Heart left ventricle (tissue), 16 donors: ENCODE data around the gene KCNH8. TPM values are rescaled to one million over a fixed set of nuclear protein-coding genes. Genes with fewer than 3 reads are reported as not detected.
A peak's percentile ranks its signal among the peaks of the same experiment; 100 is the strongest.

ENCODE experiments used
- ATAC-seq, 4 donors: fragments of 200-7000 bp; cut with Tn5 transposase; one replicate each; pipeline ENCODE4 v1.9.1; 2020 to 2022; ENCODE audit warnings: moderate library complexity in 4 of 4, mild to moderate bottlenecking in 3 of 4, moderate number of reproducible peaks in 1 of 4
- DNase-seq, 5 donors: peaks; one replicate each; pipeline ENCODE4 v3.0.0-alpha.2; 2020
- H3K27ac ChIP-seq, 12 donors: fragments of 200-600 bp; sonication (generic) in 4 of 12; one replicate each; pipeline versions ENCODE4 v1.5.0 to v1.8.0; 2016 to 2022; ENCODE audit warnings: mild to moderate bottlenecking in 2 of 12
- H3K27me3 ChIP-seq, 9 donors: fragments of 200-600 bp; sonication (generic) in 2 of 9; one replicate each; pipeline versions ENCODE4 v1.5.1 to v1.8.0; 2016 to 2022; ENCODE audit warnings: mild to moderate bottlenecking in 3 of 9
- H3K36me3 ChIP-seq, 9 donors: fragments of 200-600 bp; sonication (generic) in 2 of 9; one replicate each; pipeline versions ENCODE4 v1.5.0 to v1.8.0; 2018 to 2022; ENCODE audit warnings: mild to moderate bottlenecking in 2 of 9
- H3K4me1 ChIP-seq, 12 donors: fragments of 200-600 bp; sonication (generic) in 4 of 12; one replicate each; pipeline versions ENCODE4 v1.5.0 to v1.8.0; 2016 to 2022; ENCODE audit warnings: mild to moderate bottlenecking in 3 of 12
- H3K4me3 ChIP-seq, 12 donors: fragments of 200-600 bp; sonication (generic) in 4 of 12; one replicate each; pipeline versions ENCODE4 v1.5.0 to v1.8.0; 2017 to 2022; ENCODE audit warnings: mild to moderate bottlenecking in 9 of 12, moderate library complexity in 4 of 12
- H3K9me3 ChIP-seq, 12 donors: fragments of 200-600 bp; sonication (generic) in 4 of 12; one replicate each; pipeline versions ENCODE4 v1.5.0 to v1.8.0; 2016 to 2022; ENCODE audit warnings: mild to moderate bottlenecking in 1 of 12
- CTCF ChIP-seq, 12 donors: fragments of 200-600 bp; sonication (generic) in 4 of 12; IDR thresholded peaks; one replicate each; pipeline versions ENCODE4 v1.5.0 to v1.8.0; 2018 to 2022; ENCODE audit warnings: antibody characterized with exemption in 12 of 12, mild to moderate bottlenecking in 5 of 12
- POLR2A ChIP-seq, 2 donors: fragments of 450-650 bp; IDR thresholded peaks; one replicate each; pipeline ENCODE4 v1.6.1; 2017; ENCODE audit warnings: antibody characterized with exemption in 2 of 2, mild to moderate bottlenecking in 2 of 2, moderate library complexity in 2 of 2
- WGBS, 4 donors: extraction: QIAGEN DNeasy Blood & Tissue Kit in 2 of 4; methylation state at CpG; one replicate each; pipeline versions ENCODE4 v1.1.5 to v1.1.7; 2013 to 2018; 5-methylcytosine and 5-hydroxymethylcytosine counted together
- intact Hi-C, 10 donors: fragments of 100-400 bp; cut with DNase I; formaldehyde crosslinking; loops; one replicate each; pipeline versions ENCODE4 v1.11.1 to v1.14.2; 2022
- polyA plus RNA-seq, 2 donors: library from polyadenylated mRNA; stranded (reverse); fragments of 200-250 nt; gene quantifications; one replicate each; pipeline ENCODE4 v1.2.3, GENCODE V29; 2013
- total RNA-seq, 9 donors: library from RNA; depleted of rRNA in 2 of 9; stranded (reverse); fragments of >200 nt in 2 of 9; fragmentation: NEBNext Ultra II Directional in 3 of 9; extraction: Animal tissue kit (Norgen Biotek cat#: 25700) in 3 of 9; gene quantifications; one replicate each; pipeline versions ENCODE4 v1.1.0 to v1.2.4, GENCODE V29; 2016 to 2023
- donor health status: ischemic (EF 13 %, LVEDD 7.1; RV severe dilation, severe dysfunction).
- donor health status: healthy with polysubstance abuse.
- donor health status: DM: no; HTN: yes; CAD: no.
- donor health status: DM: no; HTN: no; CAD: no.
- donor health status: ischemic (EF 25% LVEDD 6.9; RV normal size, moderate dysfunction).
- donor health status: ischemic (EF 25% LVEDD 5.7; RV mildly dilated, moderate dysfunction).
- donor health status: healthy.
- donor health status: DM: yes; HTN: yes; CAD: no.
- donor health status: ischemic (EF 35%, LVEDD 5.7; RV mildly dilated, moderate dysfunction).
- donor health status: nonischemic (EF 11% LVEDD 7.7; RV severe dilation, severe dysfunction).
- donor health status: DM: yes; HTN: yes; CAD: no.
- donor health status: PGD.
- donor health status: ischemic (EF 29% LVEDD 5.4; RV normal size, mild dysfunction).
- donor health status: nonischemic (EF 23%, LVEDD 6.1; RV moderate dilation, normal function).

KCNH8 gene
- total and polyA plus RNA-seq, 11 donors = 0.04 to 0.20 (median 0.07) TPM; not detected in 7

DNA sequence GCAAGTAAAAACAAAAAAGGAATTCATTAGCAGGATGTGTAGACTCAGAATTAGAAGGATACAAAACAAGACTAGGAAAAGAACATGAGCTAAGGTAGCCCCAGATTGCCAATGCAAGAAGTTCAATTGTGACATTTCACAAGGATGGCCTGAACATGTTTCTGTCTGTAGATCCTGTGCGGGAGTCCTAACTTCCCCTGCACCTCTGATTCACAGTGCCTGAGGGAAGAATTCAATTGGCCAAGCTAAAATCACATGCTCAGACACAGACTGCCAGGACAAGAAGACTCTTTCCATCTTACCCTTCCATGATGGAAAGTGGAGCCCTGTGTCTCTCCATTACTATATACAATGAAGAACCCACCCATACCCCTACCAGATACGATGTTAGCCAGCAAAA is 251.5 kb downstream of the KCNH8 start:
- intact Hi-C loops = no loop called here
- Histone ChIP-seq H3K27me3 (no peaks in the 10 kb centered on the region), H3K36me3 (no peaks in the 10 kb centered on the region), H3K9me3 (no peaks in the 10 kb centered on the region), H3K27ac (no peak overlapping the region), H3K4me1 (no peaks in the 10 kb centered on the region), H3K4me3 (no peak overlapping the region)
- TF ChIP-seq POLR2A (IDR thresholded peaks at IDR 0.05) = no peak
- TF ChIP-seq CTCF (IDR thresholded peaks at IDR 0.05) = no peak
- DNase-seq (no peak), ATAC-seq (no peak)
- 83 to 88% (median 87%) methylated on average over 2 of the region's 2 CpGs for WGBS, 4 donors

DNA sequence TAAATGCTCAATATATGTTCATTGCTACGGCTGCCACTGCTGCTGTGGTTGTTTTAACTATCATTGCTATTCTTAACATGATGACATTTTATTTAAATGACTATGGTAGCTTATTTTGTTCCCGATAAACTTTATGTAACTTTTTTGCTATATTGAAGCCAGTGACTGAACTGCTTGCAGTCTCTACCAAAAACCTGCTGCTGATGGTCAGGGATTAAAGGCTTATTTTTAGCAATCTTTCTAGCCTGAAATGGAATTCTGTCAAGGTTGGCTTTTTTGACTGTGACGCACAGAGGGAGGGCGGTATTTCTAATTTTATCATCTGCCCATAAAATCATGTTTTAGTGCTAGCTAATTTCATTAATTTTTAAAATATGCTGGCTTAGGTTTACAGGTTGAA is 271.8 kb downstream of the KCNH8 start:
- ATAC-seq (no peak), DNase-seq (no peak)
- Histone ChIP-seq H3K4me1 (peaks cover 0 to 3% (median 0%) of the 10 kb centered on the region in 12 donors), H3K4me3 (no peak overlapping the region), H3K27ac (peak overlapping the region in 1 of 12 donors; percentile 8), H3K27me3 (no peaks in the 10 kb centered on the region), H3K36me3 (no peaks in the 10 kb centered on the region), H3K9me3 (no peaks in the 10 kb centered on the region)
- intact Hi-C loops = no loop called here
- 61 to 82% (median 73%) methylated on average over 4 of the region's 4 CpGs for WGBS, 4 donors
- TF ChIP-seq POLR2A (IDR thresholded peaks at IDR 0.05) (no peak), CTCF (IDR thresholded peaks at IDR 0.05) (no peak)

DNA sequence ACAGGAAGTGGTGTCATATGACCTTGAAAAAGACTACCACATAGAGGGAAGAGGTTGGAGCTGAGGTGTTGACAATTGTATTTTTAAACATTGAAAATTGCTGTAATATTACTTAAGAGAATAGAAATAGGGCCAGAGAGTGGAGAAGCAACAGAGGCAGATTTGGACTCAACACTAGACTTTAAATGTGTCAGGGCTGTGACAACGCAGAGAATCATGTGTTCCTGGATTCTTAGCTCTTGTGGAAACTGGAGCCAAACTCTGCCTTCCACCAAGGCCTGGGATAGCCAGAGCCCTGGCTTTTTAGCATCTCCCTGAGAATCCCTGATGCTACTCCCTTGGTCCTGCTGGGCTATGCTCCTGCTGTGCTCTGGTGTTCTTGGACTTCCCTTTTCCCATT is 277.5 kb downstream of the KCNH8 start:
- peak overlapping the region in 5 of 12 donors; percentile 0 to 53 (median 8) for H3K27ac ChIP-seq

More for the DNA sequence above, 277.5 kb downstream of the KCNH8 start:
- intact Hi-C loops = no loop called here
- TF ChIP-seq POLR2A (IDR thresholded peaks at IDR 0.05) (no peak), CTCF (IDR thresholded peaks at IDR 0.05) (no peak)
- Histone ChIP-seq H3K27me3 (no peaks in the 10 kb centered on the region), H3K9me3 (no peaks in the 10 kb centered on the region), H3K36me3 (no peaks in the 10 kb centered on the region), H3K4me1 (peaks cover 0 to 4% (median 0%) of the 10 kb centered on the region in 12 donors), H3K4me3 (no peak overlapping the region)
- 38 to 85% (median 74%) methylated on average over 1 of the region's 1 CpG for WGBS, 4 donors
- DNase-seq (no peak), ATAC-seq (peak in 2 of 4 donors; percentile 26 to 50)
